ENCODE measurements around the gene IL15. TPM values are rescaled to one million over a fixed set of nuclear protein-coding genes. Genes with fewer than 3 reads are reported as not detected.

The IL15 gene
- total and polyA plus RNA-seq, 2 of the 8 experiments (the other 6 are each of a cell fraction or from before 2014, with no cell fraction given): 0.30 to 0.61 TPM

DNA sequence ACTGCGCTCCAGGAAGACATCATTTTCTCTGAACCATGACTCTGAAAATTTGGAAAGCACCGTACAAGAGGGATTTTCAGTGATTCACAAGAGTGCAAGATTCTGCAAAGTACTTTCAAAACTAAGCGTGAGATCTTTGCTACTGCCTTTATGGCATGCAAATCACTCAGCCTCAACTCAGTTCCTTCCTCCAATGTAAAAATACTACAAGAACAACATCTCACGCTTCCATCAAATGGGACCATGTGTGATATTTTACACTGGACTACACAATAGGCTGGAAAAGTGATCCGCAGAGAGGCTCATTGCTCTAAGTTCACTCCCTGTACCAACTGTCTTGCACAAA is 674 bp upstream of the IL15 start (continued):
- TF ChIP-seq HDAC6 (IDR thresholded peaks at IDR 0.05; ENCODE audit: low read depth, low read length) (no peak), JUND (IDR thresholded peaks at IDR 0.05; ENCODE audit: low read length) (no peak), KDM5A (IDR thresholded peaks at IDR 0.05; ENCODE audit: low read length) (no peak), POLR2A (IDR thresholded peaks at IDR 0.05; ENCODE audit: control extremely low read depth in 1 of 2, low read depth in 2 of 2, low read length in 2 of 2) (no peak)
- TF ChIP-seq, protein P1, sequence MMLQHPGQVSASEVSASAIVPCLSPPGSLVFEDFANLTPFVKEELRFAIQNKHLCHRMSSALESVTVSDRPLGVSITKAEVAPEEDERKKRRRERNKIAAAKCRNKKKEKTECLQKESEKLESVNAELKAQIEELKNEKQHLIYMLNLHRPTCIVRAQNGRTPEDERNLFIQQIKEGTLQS (IDR thresholded peaks at IDR 0.05; ENCODE audit: insufficient read depth, low read depth, low read length): no peak

Data from H1 (cell line).